MG63 (cell line): ENCODE measurements around the gene MLST8. TPM values are rescaled to one million over a fixed set of nuclear protein-coding genes. Genes with fewer than 3 reads are reported as not detected.

ENCODE experiments used
- DNase-seq: peaks from one replicate; pipeline ENCODE4 v3.0.0-alpha.2; 2020
- H3K27me3 ChIP-seq: fragments of 250-450 bp; sonication (Bioruptor Pico); 2 replicates; pipeline ENCODE4 v1.5.1; 2020; ENCODE audit warnings: mild to moderate bottlenecking, moderate library complexity
- H3K36me3 ChIP-seq: fragments of 250-450 bp; sonication (Bioruptor Pico); 2 replicates; pipeline ENCODE4 v1.5.1; 2020; ENCODE audit warnings: mild to moderate bottlenecking, moderate library complexity
- H3K4me3 ChIP-seq: fragments of 250-450 bp; sonication (Bioruptor Pico); 2 replicates; pipeline ENCODE4 v1.5.1; 2020; ENCODE audit warnings: mild to moderate bottlenecking, moderate library complexity
- H3K9me3 ChIP-seq: fragments of 250-450 bp; sonication (Bioruptor Pico); 2 replicates; pipeline ENCODE4 v1.5.1; 2020; ENCODE audit warnings: mild to moderate bottlenecking, moderate library complexity
- total RNA-seq: library from RNA; depleted of rRNA; stranded (reverse); fragments of >200 nt; shearing (Covaris generic); gene quantifications from 2 replicates; pipeline ENCODE4 v1.2.3, GENCODE V29; 2014; ENCODE audit warnings: low replicate concordance

The MLST8 gene
- total RNA-seq, 1 experiment from 2014 or later: 42.6 TPM

DNA sequence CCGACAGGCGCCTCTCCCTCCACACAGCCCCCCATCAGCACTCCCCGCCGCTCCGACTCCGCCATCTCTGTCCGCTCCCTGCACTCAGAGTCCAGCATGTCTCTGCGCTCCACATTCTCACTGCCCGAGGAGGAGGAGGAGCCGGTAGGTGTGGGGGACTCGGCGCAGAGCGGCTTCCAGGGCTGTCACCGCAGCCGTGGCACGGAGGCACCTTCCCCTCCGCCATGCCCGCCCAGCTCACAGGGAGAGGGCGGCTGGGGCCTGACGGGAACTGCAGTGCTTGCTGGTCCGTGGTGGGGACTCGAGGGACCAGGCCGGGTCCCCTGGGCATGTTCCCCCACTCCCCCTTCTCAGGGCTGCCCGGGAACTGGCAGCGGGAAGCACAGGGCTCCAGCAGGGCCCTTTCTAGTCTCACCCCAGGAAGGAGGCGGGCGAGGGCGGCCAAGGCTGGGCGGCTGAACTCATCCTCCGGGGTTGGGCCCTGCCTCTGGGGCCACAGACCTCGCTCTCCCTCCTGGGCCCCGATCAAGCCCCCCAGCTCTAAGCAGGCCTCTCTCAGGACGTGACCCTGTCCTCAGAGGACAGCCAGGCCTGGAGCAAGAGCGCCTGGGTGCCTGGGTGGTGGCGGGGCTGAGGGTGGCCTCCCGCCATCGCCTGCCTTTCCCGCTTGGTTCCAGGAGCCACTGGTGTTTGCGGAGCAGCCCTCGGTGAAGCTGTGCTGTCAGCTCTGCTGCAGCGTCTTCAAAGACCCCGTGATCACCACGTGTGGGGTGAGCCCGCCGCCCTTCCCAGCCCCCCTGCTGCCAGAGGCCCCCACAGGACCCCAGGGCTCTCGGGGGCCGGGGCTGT lies 34.4 kb upstream of the MLST8 start:
- DNase-seq: no peak
- H3K36me3 ChIP-seq: peaks cover 87% of the 10 kb centered on the region
- no peaks in the 10 kb centered on the region for H3K27me3 ChIP-seq
- H3K9me3 ChIP-seq: no peaks in the 10 kb centered on the region
- H3K4me3 ChIP-seq: no peak overlapping the region

DNA sequence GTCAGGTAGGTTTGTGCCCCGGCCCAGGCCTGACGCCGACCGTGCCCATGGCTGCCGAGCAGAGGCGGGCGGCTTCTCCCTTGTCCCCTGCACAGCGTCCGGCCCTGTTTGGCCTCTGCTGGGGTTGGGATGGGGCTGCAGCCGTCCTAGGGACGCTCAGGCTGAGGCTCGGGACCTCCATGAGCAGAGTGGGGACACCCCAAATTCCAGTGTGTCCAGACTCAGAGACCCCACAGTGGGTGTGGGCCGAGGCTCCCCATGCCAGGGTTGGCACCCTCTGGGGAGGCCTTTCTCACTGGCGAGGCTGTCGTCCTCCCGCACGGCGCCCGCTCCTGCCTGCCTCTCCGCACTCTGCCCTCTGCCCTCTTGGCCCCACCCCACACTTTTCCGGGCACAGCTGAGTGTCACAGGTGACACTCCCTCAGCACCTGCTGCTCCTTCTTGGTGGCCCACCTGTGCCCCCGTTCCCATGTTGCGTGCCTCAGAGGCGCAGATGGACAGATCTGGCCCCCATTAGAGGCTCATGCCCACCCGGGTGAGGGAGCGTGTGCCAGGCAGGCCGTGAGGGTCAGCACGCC lies 33.6 kb upstream of the MLST8 start:
- no peak overlapping the region for H3K4me3 ChIP-seq
- DNase-seq: no peak
- H3K27me3 ChIP-seq: no peaks in the 10 kb centered on the region
- H3K36me3 ChIP-seq: peaks cover 86% of the 10 kb centered on the region
- H3K9me3 ChIP-seq: no peaks in the 10 kb centered on the region

DNA sequence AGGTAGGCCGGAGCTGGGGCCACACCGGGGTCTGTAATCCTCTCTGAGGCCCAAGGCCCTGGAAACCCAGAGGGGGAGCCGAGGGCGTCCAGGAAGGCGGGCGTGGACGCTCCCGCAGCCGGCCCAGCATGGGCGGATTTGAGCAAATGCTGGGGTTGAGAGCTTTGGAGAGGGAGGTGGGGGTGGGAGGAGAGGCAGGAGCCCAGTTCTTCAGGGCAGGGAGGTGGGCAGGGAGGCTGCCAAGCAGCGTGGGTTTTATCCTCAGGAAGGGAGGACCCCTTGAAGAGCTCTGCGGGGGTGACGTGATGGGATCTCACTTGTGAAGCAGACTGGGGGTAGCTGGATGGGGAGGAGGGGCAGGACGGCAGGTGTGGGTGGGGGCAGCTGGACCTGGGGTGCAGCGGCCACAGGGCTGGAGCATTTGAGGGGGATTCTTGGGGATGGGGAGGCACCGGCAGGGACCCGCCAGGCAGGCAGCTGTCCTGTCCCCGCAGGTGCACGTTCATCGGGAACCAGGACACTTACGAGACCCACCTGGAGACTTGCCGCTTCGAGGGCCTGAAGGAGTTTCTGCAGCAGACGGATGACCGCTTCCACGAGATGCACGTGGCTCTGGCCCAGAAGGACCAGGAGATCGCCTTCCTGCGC lies 32.4 kb upstream of the MLST8 start:
- Histone ChIP-seq H3K4me3 (no peak overlapping the region), H3K27me3 (no peaks in the 10 kb centered on the region), H3K9me3 (no peaks in the 10 kb centered on the region), H3K36me3 (peaks cover 79% of the 10 kb centered on the region)
- no peak for DNase-seq

DNA sequence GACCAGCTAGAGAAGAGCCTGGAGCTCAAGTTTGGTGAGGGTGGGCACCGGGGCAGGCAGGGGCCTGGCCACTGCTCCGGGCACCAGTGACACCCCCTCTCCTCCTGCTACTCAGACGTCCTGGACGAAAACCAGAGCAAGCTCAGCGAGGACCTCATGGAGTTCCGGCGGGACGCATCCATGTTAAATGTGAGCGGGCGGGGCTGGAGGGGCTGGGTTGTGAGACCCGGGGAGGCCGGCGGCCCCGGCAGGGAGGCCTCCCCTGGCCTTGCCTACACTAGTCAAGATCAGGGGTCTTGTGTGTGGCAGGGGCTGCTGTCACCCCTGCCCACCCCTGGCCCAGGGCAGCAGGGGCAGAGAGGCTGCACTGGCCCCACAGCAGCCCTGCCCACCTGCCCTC lies 31.9 kb upstream of the MLST8 start:
- H3K27me3 ChIP-seq: no peaks in the 10 kb centered on the region
- H3K9me3 ChIP-seq: no peaks in the 10 kb centered on the region
- H3K4me3 ChIP-seq: no peak overlapping the region
- peaks cover 76% of the 10 kb centered on the region for H3K36me3 ChIP-seq
- no peak for DNase-seq

DNA sequence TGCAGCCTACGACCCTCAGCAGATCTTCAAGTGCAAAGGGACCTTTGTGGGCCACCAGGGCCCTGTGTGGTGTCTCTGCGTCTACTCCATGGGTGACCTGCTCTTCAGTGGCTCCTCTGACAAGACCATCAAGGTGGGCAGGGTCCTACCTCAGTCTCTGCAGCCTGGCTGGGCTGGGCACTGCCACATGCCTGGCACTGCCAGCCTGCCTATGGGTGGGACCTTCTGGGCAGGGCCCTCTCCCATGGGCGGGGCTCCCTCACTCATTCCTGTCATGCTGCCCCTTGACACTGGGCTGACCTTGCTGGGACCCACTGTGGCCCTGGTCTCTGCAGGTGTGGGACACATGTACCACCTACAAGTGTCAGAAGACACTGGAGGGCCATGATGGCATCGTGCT lies 31.3 kb upstream of the MLST8 start:
- no peak overlapping the region for H3K4me3 ChIP-seq
- H3K36me3 ChIP-seq: peaks cover 71% of the 10 kb centered on the region
- no peaks in the 10 kb centered on the region for H3K27me3 ChIP-seq
- no peak for DNase-seq
- no peaks in the 10 kb centered on the region for H3K9me3 ChIP-seq

DNA sequence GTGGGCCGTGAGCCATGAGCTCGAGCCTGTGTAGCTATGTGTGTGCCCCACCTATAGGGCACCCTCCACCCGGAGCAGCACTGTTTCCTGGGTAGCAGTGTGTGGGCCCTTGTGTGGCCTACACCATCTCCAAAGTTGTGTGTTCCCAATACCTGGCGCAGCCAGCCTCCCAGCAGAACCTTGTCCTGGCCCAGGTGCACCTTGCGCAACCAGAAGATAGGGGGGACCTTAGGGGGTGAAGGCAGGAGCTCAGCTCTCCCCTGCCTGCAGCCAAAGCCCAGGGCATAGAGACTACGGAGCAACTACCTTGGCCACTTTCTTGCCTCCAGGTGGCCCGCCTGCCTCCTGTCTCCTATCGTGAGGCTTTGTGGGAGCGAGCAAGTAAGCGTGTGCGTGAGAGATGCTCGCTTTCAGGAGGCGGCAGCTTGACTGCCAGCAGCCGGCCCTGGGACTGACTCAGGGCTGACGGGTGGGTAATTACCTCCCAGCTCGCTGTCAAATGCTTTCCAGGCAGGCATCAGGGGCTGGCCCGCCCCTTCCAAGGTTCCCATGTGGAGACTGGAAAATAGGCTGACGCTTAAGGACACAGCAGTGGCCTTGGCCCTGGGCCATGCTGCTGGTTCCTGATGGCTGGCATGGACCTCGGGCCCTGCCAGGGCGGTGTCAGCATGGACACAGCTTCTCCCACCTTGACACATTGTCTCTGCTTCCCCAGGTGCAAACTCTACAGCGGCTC lies 30.7 kb upstream of the MLST8 start:
- Histone ChIP-seq H3K9me3 (no peaks in the 10 kb centered on the region), H3K27me3 (no peaks in the 10 kb centered on the region), H3K4me3 (no peak overlapping the region), H3K36me3 (peaks cover 64% of the 10 kb centered on the region)
- DNase-seq: no peak

DNA sequence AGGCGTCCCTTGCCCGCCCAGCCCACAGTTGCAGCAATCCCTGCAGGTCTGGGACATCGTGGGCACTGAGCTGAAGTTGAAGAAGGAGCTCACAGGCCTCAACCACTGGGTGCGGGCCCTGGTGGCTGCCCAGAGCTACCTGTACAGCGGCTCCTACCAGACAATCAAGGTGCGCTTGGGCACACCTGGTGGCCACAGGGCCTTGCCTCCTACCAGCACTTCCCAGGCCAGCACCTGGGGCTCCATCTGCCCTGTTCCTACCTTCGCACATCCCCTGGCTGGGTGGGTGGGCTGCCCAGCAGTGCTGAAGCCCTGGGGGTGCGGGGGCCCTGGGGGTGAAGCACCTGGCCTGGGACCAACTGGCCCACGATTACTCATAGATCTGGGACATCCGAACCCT lies 29.8 kb upstream of the MLST8 start:
- peaks cover 56% of the 10 kb centered on the region for H3K36me3 ChIP-seq
- no peak for DNase-seq

DNA sequence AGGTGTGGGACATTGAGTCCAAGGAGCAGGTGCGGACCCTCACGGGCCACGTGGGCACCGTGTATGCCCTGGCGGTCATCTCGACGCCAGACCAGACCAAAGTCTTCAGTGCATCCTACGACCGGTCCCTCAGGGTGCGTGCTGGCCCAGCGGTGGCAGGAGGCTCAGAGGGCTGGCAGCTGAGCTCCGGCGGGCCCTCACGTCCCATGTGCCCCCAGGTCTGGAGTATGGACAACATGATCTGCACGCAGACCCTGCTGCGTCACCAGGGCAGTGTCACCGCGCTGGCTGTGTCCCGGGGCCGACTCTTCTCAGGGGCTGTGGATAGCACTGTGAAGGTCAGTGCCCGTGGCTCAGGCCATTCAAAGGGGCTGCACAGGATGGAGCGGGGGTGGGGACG lies 29.2 kb upstream of the MLST8 start:
- no peak overlapping the region for H3K4me3 ChIP-seq

More for the DNA sequence above, 29.8 kb upstream of the MLST8 start:
- no peaks in the 10 kb centered on the region for H3K9me3 ChIP-seq
- no peaks in the 10 kb centered on the region for H3K27me3 ChIP-seq
- no peak overlapping the region for H3K4me3 ChIP-seq

DNA sequence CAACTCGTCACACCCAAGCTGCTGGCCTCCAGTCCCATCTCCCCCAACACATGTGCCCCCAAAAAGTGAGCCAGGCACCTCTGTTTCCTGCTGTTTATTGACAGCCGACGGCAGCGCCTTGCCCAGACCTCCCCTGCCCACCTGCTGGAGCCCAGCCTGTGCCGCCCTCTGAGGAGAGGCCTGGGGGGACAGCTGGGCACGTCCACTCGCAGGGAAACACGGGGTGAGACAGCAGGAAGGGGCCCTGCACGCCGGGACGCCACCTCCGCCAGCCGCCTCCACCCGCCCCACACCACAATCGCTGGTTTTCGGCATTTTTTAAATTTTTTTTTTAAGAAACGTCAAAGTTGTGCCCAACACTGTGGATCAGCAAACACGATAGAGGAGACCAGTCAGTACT lies 28.2 kb upstream of the MLST8 start:
- no peaks in the 10 kb centered on the region for H3K27me3 ChIP-seq
- no peak for DNase-seq
- H3K9me3 ChIP-seq: no peaks in the 10 kb centered on the region
- H3K36me3 ChIP-seq: peaks cover 43% of the 10 kb centered on the region
- H3K4me3 ChIP-seq: no peak overlapping the region

More for the DNA sequence above, 29.2 kb upstream of the MLST8 start:
- Histone ChIP-seq H3K36me3 (peaks cover 50% of the 10 kb centered on the region), H3K27me3 (no peaks in the 10 kb centered on the region), H3K9me3 (no peaks in the 10 kb centered on the region)
- DNase-seq: no peak

DNA sequence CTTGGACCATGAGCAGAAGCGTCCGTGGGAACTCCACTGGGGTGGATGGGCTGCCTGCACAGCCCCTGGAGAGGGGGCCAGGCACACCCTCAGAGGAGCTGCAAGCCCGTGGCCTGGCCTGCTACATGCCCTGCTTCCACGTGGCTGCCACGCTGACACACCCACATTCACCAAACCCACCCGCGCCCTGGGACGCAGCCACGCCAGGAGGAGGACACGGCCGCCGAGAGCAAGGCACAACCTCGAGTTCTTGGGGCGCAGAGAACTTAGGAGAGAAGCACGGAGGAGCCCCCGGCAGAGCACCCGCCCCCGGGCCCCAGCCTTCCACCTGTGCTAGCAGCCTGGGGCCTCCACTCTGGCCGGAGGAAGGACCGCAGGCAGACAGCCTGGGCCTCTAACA lies 27.7 kb upstream of the MLST8 start:
- no peaks in the 10 kb centered on the region for H3K27me3 ChIP-seq
- DNase-seq: no peak

DNA sequence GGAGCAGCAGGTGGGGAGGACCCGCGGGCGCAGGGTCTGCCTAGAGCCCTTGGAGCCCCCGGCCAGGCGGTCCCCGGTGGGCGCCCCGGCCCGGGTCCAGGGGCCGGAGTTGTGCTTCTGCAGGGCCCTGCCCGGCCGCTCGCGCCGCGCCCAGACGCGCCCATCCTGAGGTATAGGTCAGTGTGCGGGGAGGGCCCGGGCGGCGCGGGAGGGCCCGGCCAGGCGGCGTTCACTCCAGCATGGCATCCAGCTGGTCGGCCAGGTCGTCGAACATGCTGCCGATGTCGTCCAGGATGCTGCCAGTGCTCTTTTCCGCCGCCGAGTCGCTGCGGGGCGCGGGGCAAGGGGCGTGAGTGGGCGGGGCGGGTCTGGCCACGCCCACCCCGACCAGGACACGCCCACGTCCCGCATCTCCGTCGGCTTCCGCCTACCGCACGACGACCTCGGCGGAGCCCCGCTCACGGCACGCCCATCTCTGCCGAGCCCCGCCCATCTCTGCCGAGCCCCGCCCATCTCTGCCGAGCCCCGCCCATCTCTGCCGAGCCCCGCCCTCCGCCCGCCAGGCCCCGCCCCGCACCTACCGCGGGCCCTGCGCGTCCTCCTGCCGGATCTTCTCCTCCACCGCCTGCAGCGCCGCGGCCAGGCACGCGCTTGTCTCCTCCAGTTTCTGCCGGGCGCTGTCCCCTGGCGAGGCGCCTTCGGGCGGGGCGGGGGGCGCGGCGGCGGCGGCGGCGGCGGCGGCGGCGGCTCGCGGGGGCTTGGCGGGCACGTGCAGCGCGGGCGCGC lies 26.7 kb upstream of the MLST8 start:
- no peak for DNase-seq
- H3K36me3 ChIP-seq: peaks cover 43% of the 10 kb centered on the region
- no peaks in the 10 kb centered on the region for H3K9me3 ChIP-seq
- no peak overlapping the region for H3K4me3 ChIP-seq
- no peaks in the 10 kb centered on the region for H3K27me3 ChIP-seq

More for the DNA sequence above, 27.7 kb upstream of the MLST8 start:
- no peaks in the 10 kb centered on the region for H3K9me3 ChIP-seq
- no peak overlapping the region for H3K4me3 ChIP-seq
- peaks cover 46% of the 10 kb centered on the region for H3K36me3 ChIP-seq

DNA sequence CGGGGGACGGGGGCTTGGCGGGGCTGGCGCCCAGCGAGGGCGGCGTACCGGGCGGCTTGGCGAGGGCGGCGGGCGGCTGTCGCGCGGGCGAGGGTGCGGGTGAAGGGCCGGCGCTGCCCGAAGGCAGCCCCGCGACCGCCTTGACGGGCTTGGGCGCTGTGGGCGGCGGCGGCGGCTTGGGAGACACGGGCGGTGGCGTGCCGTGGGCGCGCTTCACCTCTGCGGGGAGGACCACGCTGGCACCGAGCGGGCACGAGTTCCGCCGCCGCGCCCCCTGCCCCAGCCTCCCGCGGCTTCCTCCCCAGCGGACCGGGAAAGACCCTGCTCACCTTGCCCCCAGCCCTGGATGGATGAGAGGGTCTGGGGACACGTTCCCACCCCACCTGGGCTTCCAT lies 26.1 kb upstream of the MLST8 start:
- DNase-seq: no peak
- no peak overlapping the region for H3K4me3 ChIP-seq
- peaks cover 40% of the 10 kb centered on the region for H3K36me3 ChIP-seq
- H3K27me3 ChIP-seq: no peaks in the 10 kb centered on the region
- H3K9me3 ChIP-seq: no peaks in the 10 kb centered on the region

DNA sequence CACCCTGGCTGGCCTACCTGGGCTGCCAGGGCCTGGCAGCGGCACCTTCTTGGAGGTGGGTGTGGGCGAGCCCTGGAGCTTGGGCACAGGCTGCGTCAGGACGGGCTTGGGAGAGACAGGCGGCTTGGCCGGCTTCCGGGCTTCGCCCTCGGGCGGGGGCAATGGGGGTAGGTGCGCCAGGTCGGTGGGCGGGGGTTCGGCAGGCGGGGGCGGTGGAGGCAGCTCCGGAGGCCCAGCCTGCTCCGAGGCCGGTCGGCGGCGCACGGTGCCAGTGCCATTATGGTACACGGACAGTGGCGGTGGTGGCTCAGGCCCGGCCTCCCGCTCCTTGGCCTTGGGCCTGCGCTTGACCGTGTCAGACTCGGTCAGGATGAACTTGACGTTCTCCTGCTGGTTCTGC lies 25.7 kb upstream of the MLST8 start:
- no peak overlapping the region for H3K4me3 ChIP-seq
- DNase-seq: no peak
- H3K27me3 ChIP-seq: no peaks in the 10 kb centered on the region
- H3K9me3 ChIP-seq: no peaks in the 10 kb centered on the region
- H3K36me3 ChIP-seq: peaks cover 35% of the 10 kb centered on the region

DNA sequence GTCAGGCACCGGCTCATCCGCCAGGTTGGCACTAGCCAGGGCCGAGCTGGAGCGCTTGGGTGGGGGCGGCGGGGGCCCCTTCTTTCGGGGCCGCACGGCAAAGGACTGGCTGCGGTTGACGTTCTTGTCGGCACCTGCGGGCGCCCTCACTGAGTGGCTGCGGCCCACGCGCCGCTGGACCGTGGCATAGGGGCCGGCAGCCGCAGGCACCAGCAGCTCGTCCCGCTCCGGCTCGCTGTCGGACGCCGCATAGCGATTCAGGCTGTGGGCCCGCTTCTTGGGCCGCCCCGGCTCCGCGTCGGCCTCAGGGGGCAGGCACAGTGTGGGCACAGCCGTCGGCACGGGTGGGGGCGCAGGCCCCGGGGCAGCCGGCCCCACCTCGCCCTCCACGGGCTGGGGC lies 24.8 kb upstream of the MLST8 start:
- Histone ChIP-seq H3K9me3 (no peaks in the 10 kb centered on the region), H3K36me3 (peaks cover 26% of the 10 kb centered on the region), H3K27me3 (no peaks in the 10 kb centered on the region), H3K4me3 (no peak overlapping the region)
- no peak for DNase-seq

DNA sequence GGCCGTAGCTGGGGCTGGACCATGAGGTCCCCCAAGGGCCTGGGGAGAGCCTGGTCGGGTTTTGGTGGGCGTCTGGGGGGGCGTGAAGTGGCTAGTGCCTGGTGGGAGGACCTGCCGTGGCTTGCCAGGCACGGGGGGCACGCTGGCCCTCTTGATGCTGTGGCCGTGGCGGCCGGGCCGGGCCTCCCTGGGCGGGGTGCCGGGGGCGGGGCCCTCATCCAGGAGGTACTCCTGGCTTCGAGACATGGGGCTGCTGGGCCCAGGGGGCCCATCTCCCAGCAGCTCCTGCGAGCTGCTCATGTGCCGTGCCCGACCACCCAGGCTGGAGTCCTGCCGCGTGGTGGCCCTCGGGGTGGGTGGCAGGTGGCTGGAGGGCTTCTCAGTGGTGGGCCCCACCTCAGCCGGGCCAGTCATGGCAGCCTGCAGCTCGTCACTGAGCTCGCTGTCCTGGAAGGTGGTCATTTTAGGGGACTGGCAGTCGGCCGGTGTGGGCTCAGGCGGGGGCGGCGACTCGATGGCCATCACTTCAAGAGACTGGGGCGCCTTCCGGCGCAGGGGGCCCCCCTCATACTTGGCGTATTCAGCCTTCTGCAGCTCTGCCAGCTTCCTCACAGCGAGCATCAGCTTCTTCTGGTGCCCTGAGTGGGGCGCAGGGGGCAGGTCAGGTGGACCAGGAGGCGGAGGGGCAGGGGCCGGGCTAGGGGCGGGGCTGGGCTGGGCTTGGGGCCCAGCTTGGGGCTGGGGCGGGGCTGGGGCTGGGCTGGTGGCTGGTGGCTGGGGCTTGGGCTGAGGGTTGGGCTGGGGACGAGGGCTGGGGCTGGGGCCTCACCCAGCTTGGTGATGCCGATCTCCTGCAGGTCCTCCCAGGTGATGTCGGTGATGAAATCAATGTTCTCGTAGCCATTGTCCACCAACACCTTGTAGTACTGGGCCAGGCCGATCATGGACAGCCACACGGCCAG lies 24.0 kb upstream of the MLST8 start:
- Histone ChIP-seq H3K9me3 (no peaks in the 10 kb centered on the region), H3K27me3 (no peaks in the 10 kb centered on the region), H3K4me3 (no peak overlapping the region), H3K36me3 (peaks cover 19% of the 10 kb centered on the region)
- no peak for DNase-seq
